CD4-positive, alpha-beta T cell treated with Interferon alpha-2 for 1 hour (primary cell): ENCODE results near the gene MPV17L2.
"Not testable (repeated sequence)": the region's sequence is repeated elsewhere in the genome, so short reads cannot be mapped to it uniquely, and the experiment has no call there.

Experiments used
- DNase-seq, 2 donors: peaks; one replicate each; pipeline ENCODE4 v3.0.0-alpha.2; 2020 to 2022

Gene MPV17L2

DNA sequence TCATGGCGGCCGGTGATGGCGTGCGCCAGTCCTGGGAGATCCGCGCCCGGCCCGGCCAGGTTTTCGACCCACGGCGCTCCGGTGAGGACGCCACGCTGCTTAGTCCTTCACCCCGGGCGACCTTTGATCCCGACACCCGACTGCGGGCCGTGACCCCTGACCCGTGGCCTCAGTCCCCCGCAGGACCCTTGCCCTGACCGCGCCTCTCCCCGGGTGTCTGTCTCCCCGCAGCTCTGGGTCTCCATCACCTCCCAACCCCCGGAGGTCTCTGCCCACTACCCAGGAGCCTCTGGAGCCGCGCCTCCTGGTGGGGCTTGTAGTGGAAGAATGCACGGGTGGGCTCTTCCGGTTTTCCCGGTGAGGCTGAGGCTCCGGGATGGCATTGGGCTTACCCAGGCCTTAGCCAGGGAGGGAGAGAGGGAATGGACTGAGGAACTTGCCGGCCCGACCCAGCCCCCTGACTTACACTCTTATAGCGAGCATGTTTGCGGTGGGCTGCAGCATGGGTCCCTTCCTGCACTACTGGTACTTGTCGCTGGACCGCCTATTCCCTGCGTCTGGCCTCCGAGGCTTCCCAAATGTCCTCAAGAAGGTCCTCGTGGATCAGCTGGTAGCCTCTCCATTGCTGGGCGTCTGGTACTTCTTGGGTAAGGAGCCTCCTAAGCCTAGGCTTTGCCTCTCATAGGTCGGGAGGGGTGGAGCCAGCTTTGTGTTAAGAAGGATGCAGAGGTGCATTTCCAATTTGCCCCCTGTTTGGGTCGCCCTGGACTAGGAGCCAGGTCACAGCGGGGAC, 566 bp downstream of the MPV17L2 start:
- DNase-seq, result no peak

GRCh38 chr19:18194181-18194530, 1.1 kb downstream of the MPV17L2 start:
- no peak for DNase-seq

- peak; percentile 49 to 63 for DNase-seq
These were observed 1.7 kb downstream of the MPV17L2 start for GRCh38 chr19:18194554-18195238.

DNA sequence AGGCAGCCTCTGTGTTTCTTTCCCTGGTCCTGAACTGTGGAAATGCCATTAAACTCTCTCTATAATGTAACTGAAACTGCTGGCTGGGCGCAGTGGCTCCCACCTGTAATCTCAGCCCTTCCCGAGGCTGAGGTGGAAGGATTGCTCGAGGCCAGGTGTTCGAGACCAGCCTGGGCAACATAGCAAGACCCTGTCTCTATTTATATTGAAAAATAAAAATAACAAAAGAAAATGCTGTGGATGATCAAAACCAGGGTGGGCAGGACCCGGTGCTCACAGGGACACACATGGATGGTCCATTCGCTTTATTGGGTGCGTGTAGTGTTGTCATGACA, 3.5 kb downstream of the MPV17L2 start:
- DNase-seq, result no peak

DNA sequence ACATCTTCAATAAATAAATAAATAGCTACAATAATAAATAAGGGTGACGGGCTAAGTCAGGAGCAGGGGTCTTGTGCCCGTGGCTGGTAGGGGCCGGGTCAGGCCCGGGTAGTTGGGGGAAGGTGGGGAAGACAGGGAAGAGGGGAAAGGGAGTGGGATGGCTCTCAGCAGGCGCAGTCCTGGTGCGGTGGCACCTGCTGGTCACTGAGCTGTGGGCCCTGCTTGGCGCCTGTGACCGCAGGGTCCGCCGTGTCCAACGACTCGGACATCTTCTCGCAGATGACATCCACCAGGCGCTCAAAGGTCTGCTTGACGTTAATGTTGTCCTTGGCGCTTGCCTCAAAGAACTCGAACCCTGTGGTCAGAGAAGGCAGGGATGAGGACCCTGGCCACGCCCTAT, 4.3 kb downstream of the MPV17L2 start:
- no peak for DNase-seq

DNA sequence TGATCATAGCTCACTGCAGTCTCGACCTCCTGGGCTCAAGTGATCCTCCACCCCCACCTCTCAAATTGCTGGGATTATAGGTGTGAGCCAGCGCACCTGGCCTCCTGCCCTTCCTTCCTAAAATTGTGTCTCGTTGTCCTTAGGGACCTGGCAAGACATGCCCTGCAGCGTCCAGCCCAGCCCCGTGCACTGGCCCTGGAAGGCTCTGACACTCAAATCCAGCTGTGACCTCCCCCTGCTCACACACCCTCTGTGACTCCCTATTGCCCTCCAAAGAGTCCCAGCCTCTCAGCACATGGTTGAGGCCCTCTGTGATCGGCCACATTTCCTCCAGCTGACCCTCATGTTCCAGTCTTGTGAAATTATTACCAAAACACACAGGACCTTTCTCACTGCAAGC, 4.9 kb downstream of the MPV17L2 start:
- no peak for DNase-seq

DNA sequence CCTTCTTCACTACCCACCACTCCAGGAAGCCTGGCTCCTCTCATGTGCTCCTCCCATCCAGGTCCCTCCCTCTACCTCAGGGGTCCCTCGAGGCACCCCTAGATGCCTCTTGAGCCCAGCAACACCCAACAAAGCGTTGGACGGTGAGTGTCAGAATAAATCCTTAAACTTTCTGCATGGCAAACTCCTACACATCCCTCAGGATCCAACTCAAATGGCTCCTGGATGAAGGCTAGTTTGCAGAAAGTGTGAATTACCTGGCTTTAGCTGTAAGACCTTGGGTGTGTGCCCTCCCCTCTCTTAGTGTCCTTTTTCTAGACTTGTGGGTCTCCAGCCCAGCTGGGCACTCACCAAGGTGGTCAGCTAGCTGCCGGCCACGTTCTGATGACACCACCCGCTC, 5.4 kb downstream of the MPV17L2 start:
- no peak for DNase-seq

- no peak for DNase-seq
These were observed 9.4 kb downstream of the MPV17L2 start for GRCh38 chr19:18202397-18202777.

DNA sequence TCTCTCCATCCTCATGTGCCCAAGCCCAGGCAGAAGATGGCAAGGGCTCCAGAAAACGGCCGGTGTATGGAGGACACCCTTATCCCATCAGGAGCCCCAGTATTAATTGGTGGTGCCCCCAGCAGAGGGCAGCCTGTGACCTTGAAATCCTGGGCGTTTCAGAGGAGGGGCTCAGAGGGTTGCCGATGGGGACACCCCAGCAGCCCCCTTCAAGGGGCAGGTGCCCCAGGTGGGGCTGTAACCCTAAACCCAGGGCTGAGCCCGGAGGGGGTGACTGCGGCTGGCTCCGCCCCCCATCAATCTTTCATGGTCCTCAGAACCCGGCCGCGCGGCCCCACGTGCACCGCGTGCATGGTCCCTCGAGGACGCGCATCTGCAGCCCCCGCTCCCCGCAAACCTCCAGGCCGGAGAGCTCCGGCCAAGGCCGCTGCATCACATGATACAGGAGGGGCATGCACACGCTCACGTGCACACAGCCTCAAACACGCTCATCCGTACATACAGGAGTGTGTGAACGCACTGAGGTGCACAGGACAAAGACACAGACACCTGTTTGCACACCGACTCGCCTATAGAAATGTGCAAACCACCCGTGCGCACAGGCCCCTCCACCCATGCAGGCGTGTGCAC, 9.9 kb downstream of the MPV17L2 start:
- peak in 1 of 2 donors; percentile 39 for DNase-seq

DNA sequence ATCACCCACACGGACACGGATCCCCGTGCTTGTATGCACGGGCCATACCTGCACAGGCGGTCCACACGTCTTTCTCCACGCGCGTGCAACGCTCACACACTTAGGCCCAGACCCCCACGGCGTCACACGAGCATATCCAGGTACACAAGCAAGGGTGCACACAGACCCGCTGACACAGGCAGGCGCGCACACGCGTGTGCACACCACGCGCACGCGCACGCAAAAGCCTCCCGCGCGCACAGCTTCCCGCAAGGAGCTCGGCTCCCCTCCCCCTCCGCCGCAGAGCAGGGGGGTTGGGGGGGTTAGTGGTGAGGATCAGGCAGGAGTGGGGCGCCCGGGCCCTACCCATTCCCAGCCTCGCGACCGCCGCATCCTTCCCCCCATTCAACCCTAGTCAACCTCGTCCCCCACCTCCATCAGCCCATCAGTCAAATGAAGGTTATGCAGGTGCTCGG, 10.4 kb downstream of the MPV17L2 start:
- peak; percentile 47 to 67 for DNase-seq

GRCh38 chr19:18203863-18204393, 10.9 kb downstream of the MPV17L2 start, which contains the start of gene RAB3A:
Gene RAB3A, minus strand, starts transcription at chr19:18204042. Its CDS starts 1,302 bp downstream, at chr19:18202740.
- peak; percentile 100 for DNase-seq

GRCh38 chr19:18204394-18205199, 11.6 kb downstream of the MPV17L2 start:
- peak; percentile 61 to 64 for DNase-seq

DNA sequence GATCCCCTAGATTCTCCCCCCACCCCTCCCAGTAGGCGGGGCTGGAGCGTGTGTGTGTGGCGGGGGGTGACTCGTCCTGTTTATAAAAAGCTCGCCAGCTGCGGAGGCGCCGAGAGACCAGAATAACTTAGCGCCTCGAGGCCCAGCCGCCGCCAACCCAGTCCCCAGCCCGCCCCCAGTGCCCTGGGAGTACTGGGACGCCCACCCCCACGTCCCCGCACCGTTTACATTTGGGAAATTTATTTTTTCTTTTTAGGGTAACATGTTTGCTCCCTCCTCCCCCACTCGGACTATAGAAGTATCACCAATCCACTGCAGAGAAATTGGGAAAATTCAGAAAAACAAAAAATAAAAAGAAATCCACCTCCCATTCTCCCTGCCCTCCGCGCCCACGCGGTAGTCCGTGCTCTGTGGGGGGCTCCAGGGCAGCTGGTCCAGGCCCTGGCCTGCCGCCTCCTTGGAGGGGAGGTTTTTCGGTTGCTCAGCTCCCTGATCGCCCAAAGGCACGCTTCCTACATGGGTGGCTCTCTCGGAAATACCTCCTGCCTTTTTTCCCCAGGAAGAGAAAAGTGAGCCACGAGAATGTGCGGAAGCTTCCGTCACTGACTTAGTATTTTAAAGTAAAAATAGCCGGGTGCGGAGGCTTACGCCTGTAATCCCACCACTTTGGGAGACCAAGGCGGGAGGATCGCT, 12.3 kb downstream of the MPV17L2 start:
- DNase-seq, result peak; percentile 65 to 74

DNA sequence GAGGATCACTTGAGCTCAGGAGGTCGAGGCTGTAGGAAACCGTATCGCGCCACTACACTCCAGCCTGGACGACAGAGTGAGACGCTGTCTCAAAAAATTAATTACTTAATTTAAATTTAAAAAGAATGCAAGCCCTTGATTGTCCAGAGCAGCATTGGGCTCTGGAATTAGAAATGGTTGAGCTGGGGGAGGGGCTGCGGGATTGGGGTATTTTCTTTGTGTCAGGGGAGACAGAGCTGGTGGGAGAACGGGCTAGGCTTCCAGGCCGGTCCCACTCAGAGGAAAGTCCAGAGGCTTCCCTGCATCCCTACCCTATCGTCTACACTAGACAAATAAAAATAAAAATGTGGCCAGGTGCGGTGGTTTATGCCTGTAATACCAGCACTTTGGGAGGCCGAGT, 13.0 kb downstream of the MPV17L2 start:
- DNase-seq, result no peak

DNA sequence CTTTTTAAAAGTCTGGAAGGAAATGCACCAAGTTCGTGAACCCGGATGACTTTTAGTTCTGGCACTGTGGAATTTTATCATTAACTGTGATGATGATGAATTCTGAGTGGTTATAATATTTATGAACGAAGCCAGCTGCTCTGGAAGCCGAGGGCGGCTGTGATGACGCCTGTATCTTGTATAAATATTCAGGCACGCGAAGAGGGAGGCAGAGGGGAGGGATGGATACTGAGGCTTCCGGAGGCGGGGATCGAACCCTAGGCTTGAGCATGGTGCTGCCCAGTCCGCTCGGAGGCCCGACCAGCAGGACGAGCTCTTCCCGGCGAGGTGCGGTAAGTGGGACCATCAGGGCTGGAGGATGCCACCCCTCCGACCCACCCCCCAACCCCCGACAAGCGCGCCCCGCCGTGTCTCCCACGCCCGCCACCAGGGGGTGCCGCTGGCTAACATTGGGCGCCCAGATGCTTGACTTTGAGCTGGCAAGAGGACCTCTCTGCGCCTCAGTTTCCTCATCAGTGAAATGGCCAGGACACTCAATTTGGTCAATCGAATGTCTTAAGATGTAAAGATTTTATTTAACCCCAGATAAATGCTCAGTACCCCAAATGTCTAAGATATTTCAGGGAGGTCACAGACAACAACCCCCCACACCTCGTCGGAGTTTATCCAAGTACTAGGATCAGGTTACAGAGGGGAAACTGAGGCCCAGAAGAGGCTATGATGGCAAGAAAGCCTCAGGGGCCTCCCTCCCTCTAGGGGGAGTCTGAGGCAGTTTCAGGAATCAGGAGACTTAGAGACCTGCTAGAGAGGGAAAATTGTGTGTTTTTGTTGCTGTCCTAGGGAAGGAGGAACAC, 15.3 kb downstream of the MPV17L2 start:
- peak; percentile 39 to 56 for DNase-seq

GRCh38 chr19:18209912-18210311, 16.9 kb downstream of the MPV17L2 start:
- DNase-seq, result not testable (repeated sequence)

GRCh38 chr19:18211683-18212082, 18.7 kb downstream of the MPV17L2 start:
- no peak for DNase-seq

- no peak for DNase-seq
These were observed 21.9 kb downstream of the MPV17L2 start for GRCh38 chr19:18214779-18215433.

DNA sequence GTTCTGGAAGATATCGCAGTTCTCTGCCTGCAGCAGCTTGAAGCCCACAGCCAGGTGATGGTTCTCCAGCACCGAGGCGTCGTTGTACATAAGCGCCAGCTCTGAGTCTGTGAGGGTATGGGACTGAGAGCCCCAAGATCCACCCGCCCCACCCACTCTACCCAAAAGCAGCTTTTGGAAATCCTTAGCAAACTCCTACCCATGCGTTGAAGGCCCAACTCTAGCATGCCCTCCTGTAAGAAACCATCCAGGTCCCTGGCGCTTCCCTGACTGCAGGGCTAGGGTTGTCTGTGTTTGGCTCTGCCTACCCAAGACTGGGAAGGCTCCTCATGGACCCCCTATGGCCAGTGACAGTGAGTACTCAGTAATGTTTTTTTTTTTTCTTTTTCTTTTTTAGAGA, 23.8 kb downstream of the MPV17L2 start:
- no peak for DNase-seq

DNA sequence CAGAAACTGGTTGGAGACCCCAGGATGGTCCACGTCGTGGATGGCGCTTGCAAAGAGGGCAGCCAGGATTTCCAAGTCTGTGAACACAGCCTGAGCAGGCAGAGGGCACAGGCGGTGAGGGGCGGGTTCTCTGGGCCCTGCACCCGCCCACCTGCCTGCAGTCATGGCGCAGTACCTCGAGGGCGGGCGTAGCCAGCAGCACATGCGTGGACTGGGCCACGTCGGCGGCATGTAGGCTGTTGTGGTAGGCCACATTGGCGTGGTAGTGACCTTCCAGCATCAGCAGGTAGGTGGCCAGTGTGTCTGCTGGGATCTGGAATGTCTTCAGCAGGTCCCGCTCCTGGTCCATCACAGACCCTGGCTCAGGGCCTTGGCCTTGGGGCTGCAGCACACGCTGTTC, 25.1 kb downstream of the MPV17L2 start:
- no peak for DNase-seq

- no peak for DNase-seq
These were observed 25.6 kb downstream of the MPV17L2 start for GRCh38 chr19:18218600-18218999.
